IMR-90 (cell line): ENCODE data around the gene PRSS12. TPM values are rescaled to one million over a fixed set of nuclear protein-coding genes. Genes with fewer than 3 reads are reported as not detected.

Experiments used
- ATAC-seq: fragments of 200-7000 bp; cut with Tn5 transposase; 2 replicates; pipeline ENCODE4 v1.9.1; 2020; ENCODE audit warnings: low read depth, mild to moderate bottlenecking, moderate library complexity
- BruUV-seq: library from RNA; stranded (reverse); fragments of 400-500 nt; replicated peaks from 2 replicates; lab custom pipeline; 2021; lab: Mats Ljungman, UMichigan
- CTCF ChIA-PET: fragments of 300-600 bp; formaldehyde crosslinking; extraction: SDS; loops from one replicate; lab custom pipeline; 2021; ENCODE audit warnings: antibody characterized with exemption; lab: Yijun Ruan, JAX
- POLR2A ChIA-PET: fragments of 300-600 bp; sonication (Branson Sonifier 250); formaldehyde crosslinking; loops from one replicate; lab custom pipeline; 2022; ENCODE audit warnings: antibody characterized with exemption; ENCODE audit not compliant: unreplicated experiment; lab: Charles Lee
- DNase-seq: peaks from one replicate; pipeline ENCODE4 v3.0.0; 2013
- H2AFZ ChIP-seq: replicated peaks from 2 replicates; pipeline ENCODE3; 2013; ENCODE audit warnings: low read length, mild to moderate bottlenecking; ENCODE audit not compliant: poor library complexity
- H2AK5ac ChIP-seq: 2 replicates; pipeline ENCODE4 v1.6.1; 2013; ENCODE audit warnings: low read depth, low read length, inconsistent platforms
- H2AK9ac ChIP-seq: replicated peaks from 2 replicates; pipeline ENCODE3; 2013; ENCODE audit warnings: mild to moderate bottlenecking, low read depth, low read length, moderate library complexity; ENCODE audit not compliant: poor library complexity
- H2BK120ac ChIP-seq: 2 replicates; pipeline ENCODE4 v1.6.1; 2013; ENCODE audit warnings: low read depth, low read length, inconsistent platforms
- H2BK15ac ChIP-seq: 3 replicates; pipeline ENCODE4 v1.6.1; 2013; ENCODE audit warnings: low read depth, low read length, inconsistent platforms
- H2BK20ac ChIP-seq: 2 replicates; pipeline ENCODE4 v1.6.1; 2013; ENCODE audit warnings: low read depth, mild to moderate bottlenecking, inconsistent platforms, low read length, moderate library complexity
- H2BK5ac ChIP-seq: 2 replicates; pipeline ENCODE4 v1.6.1; 2013; ENCODE audit warnings: mild to moderate bottlenecking, low read depth, low read length, inconsistent platforms; ENCODE audit not compliant: poor library complexity, severe bottlenecking
- H3K14ac ChIP-seq: replicated peaks from 2 replicates; pipeline ENCODE4 v1.6.1; 2013; ENCODE audit warnings: low read depth, low read length, inconsistent platforms
- H3K18ac ChIP-seq: 2 replicates; pipeline ENCODE4 v1.6.1; 2013; ENCODE audit warnings: low read depth, low read length, control low read depth
- H3K23ac ChIP-seq: 2 replicates; pipeline ENCODE4 v1.6.1; 2013; ENCODE audit warnings: low read depth, low read length, inconsistent platforms
- H3K27ac ChIP-seq: 2 replicates; pipeline ENCODE4 v1.5.1; 2013; ENCODE audit warnings: mild to moderate bottlenecking, control low read depth, low read length; ENCODE audit not compliant: insufficient read depth
- H3K27me3 ChIP-seq: 2 replicates; pipeline ENCODE4 v1.6.1; 2013; ENCODE audit warnings: low read length; ENCODE audit not compliant: control insufficient read depth, insufficient read depth
- H3K36me3 ChIP-seq: 2 replicates; pipeline ENCODE4 v1.6.1; 2013; ENCODE audit warnings: low read length, mixed read lengths; ENCODE audit not compliant: control insufficient read depth, insufficient read depth
- H3K4ac ChIP-seq: 2 replicates; pipeline ENCODE4 v1.6.1; 2013; ENCODE audit warnings: low read depth, low read length, inconsistent platforms
- H3K4me1 ChIP-seq: 2 replicates; pipeline ENCODE4 v1.6.1; 2013; ENCODE audit warnings: low read length, mixed read lengths; ENCODE audit not compliant: control insufficient read depth, insufficient read depth
- H3K4me2 ChIP-seq: 2 replicates; pipeline ENCODE4 v1.6.1; 2013; ENCODE audit warnings: low read depth, mild to moderate bottlenecking, control low read depth, low read length, moderate library complexity
- H3K4me3 ChIP-seq: 2 replicates; pipeline ENCODE4 v1.5.1; 2013; ENCODE audit warnings: low read depth, mild to moderate bottlenecking, control low read depth, low read length, moderate library complexity; ENCODE audit not compliant: insufficient read depth
- H3K56ac ChIP-seq: 2 replicates; pipeline ENCODE4 v1.6.1; 2013; ENCODE audit warnings: low read length, inconsistent platforms; ENCODE audit not compliant: insufficient read depth; ENCODE audit errors: extremely low read depth
- H3K79me1 ChIP-seq, 2 experiments: 2 replicates each; pipeline ENCODE4 v1.6.1; 2013; ENCODE audit warnings: low read length in 2 of 2, inconsistent platforms in 1 of 2, low read depth in 1 of 2
- H3K9ac ChIP-seq: 2 replicates; pipeline ENCODE4 v1.6.1; 2013; ENCODE audit warnings: low read depth, low read length, control low read depth
- H3K9me1 ChIP-seq: 2 replicates; pipeline ENCODE4 v1.6.1; 2013; ENCODE audit warnings: low read length, inconsistent platforms; ENCODE audit not compliant: insufficient read depth
- H3K9me3 ChIP-seq: 2 replicates; pipeline ENCODE4 v1.6.1; 2013; ENCODE audit warnings: low read length; ENCODE audit not compliant: control insufficient read depth, insufficient read depth
- H4K20me1 ChIP-seq: 2 replicates; pipeline ENCODE4 v1.6.1; 2013; ENCODE audit warnings: low read length, inconsistent platforms; ENCODE audit not compliant: insufficient read depth
- H4K5ac ChIP-seq: 2 replicates; pipeline ENCODE4 v1.6.1; 2013; ENCODE audit warnings: mild to moderate bottlenecking, low read depth, low read length, control low read depth
- H4K8ac ChIP-seq, 2 experiments: 2 replicates each; pipeline ENCODE4 v1.6.1; 2013; ENCODE audit warnings: low read depth in 2 of 2, low read length in 2 of 2, control low read depth in 1 of 2, inconsistent platforms in 1 of 2
- H4K91ac ChIP-seq: 2 replicates; pipeline ENCODE4 v1.6.1; 2013; ENCODE audit warnings: low read depth, low read length, inconsistent platforms; ENCODE audit not compliant: insufficient read depth
- BHLHE40 ChIP-seq: fragments of 150-350 bp; IDR thresholded peaks from 2 replicates; pipeline ENCODE4 v1.6.1; 2016; ENCODE audit warnings: mild to moderate bottlenecking, low read depth, low read length
- CEBPB ChIP-seq: IDR thresholded peaks from 2 replicates; pipeline ENCODE4 v1.6.1; 2012; ENCODE audit warnings: low read depth, low read length, improper control_type of control experiment
- CHD1 ChIP-seq: IDR thresholded peaks from 2 replicates; pipeline ENCODE4 v1.6.1; 2012; ENCODE audit warnings: low read depth, low read length, improper control_type of control experiment
- CTCF ChIP-seq: conservative IDR thresholded peaks from 2 replicates; pipeline ENCODE4 v1.5.1; 2012; ENCODE audit warnings: mild to moderate bottlenecking, low read depth, low read length, improper control_type of control experiment
- ELK1 ChIP-seq: fragments of 150-350 bp; IDR thresholded peaks from 2 replicates; pipeline ENCODE4 v1.6.1; 2016; ENCODE audit warnings: low read depth, mild to moderate bottlenecking, low read length, moderate library complexity, borderline replicate concordance
- FOS ChIP-seq: fragments of 150-350 bp; IDR thresholded peaks from 2 replicates; pipeline ENCODE4 v1.6.1; 2016; ENCODE audit warnings: low read depth, low read length
- MXI1 ChIP-seq: IDR thresholded peaks from 2 replicates; pipeline ENCODE4 v1.6.1; 2012; ENCODE audit warnings: low read depth, mild to moderate bottlenecking, low read length, moderate library complexity, borderline replicate concordance
- NFE2L2 ChIP-seq: fragments of 150-350 bp; IDR thresholded peaks from 2 replicates; pipeline ENCODE4 v1.6.1; 2016; ENCODE audit warnings: low read depth, mild to moderate bottlenecking, low read length
- POLR2A ChIP-seq: IDR thresholded peaks from 2 replicates; pipeline ENCODE4 v1.6.1; 2012; ENCODE audit warnings: mild to moderate bottlenecking, low read depth, low read length
- RAD21 ChIP-seq: IDR thresholded peaks from 2 replicates; pipeline ENCODE4 v1.6.1; 2012; ENCODE audit warnings: low read length, improper control_type of control experiment
- RFX5 ChIP-seq: IDR thresholded peaks from 2 replicates; pipeline ENCODE4 v1.8.0; 2012; ENCODE audit warnings: low read depth, mild to moderate bottlenecking, low read length, moderate library complexity
- SMC3 ChIP-seq: fragments of 150-350 bp; IDR thresholded peaks from 2 replicates; pipeline ENCODE4 v1.6.1; 2016; ENCODE audit warnings: low read depth, mild to moderate bottlenecking, antibody characterized with exemption, low read length, moderate library complexity
- USF2 ChIP-seq: fragments of 150-350 bp; IDR thresholded peaks from 2 replicates; pipeline ENCODE4 v1.6.1; 2017; ENCODE audit warnings: mild to moderate bottlenecking, antibody characterized with exemption, low read length, low read depth
- WGBS, 2 experiments: methylation state at CpG; one replicate each; pipeline versions ENCODE4 v1.1.5 to v1.1.7; 2013; ENCODE audit warnings: missing lambda C conversion rate in 2 of 2; ENCODE audit not compliant: insufficient read length in 1 of 2; ENCODE audit errors: extremely low coverage in 2 of 2; 5-methylcytosine and 5-hydroxymethylcytosine counted together
- dilution Hi-C: fragments of 300-500 bp; cut with HindIII; formaldehyde crosslinking; loops from one replicate; pipeline ENCODE4 v1.14.3; 2018; ENCODE audit warnings: low sequenced_read_pairs; ENCODE audit not compliant: unreplicated experiment
- in situ Hi-C: fragments of 300-500 bp; cut with MboI; formaldehyde crosslinking; loops from 3 replicates; pipeline ENCODE4 v1.14.3; 2019; ENCODE audit warnings: low sequenced_read_pairs, inconsistent platforms, mixed read lengths
- intact Hi-C: fragments of 100-400 bp; cut with micrococcal nuclease; formaldehyde crosslinking; loops from 2 replicates; pipeline ENCODE4 v1.10.0; 2022
- polyA plus RNA-seq, 3 experiments: library from polyadenylated mRNA; depleted of rRNA; stranded (reverse); fragments of >200 nt; gene quantifications; 2 replicates each; pipeline ENCODE4 v1.2.3, GENCODE V29; 2012; ENCODE audit warnings: low replicate concordance in 1 of 3
- total RNA-seq: library from RNA; depleted of rRNA; stranded (reverse); fragments of >200 nt; gene quantifications from 2 replicates; pipeline ENCODE4 v1.2.3, GENCODE V29; 2012

PRSS12 gene
- total and polyA plus RNA-seq, 2 of the 4 experiments (the other 2 are of a cell fraction): 51.1 to 71.5 TPM

GRCh38 chr4:118400356-118400755 is 47.6 kb upstream of the PRSS12 start:
- H3K14ac ChIP-seq: peak overlapping the region; percentile 73; the same call in 1 of the 2 replicates
- H2BK15ac ChIP-seq: no peak overlapping the region; the same call in 2 of the 3 replicates
- CTCF ChIA-PET: interaction anchor here (0.7 kb wide), 1 partner anchor 89 kb away, joined by 3 read pairs; no protein-coding TSS in a partner anchor
- WGBS, 2 experiments: 53% methylated on average over 3 of the region's 3 CpGs; no CpG with 5 or more reads in 1 of the 2 experiments
- H3K4me1 ChIP-seq: peaks cover 16% of the 10 kb centered on the region
- H3K27me3 ChIP-seq: no peaks in the 10 kb centered on the region
- peak overlapping the region; percentile 79; the same call in 1 of the 2 replicates for H2AK5ac ChIP-seq
- BruUV-seq: no TSS peak
- DNase-seq: peak; percentile 68
- TF ChIP-seq NFE2L2 (no peak), SMC3 (no peak), FOS (no peak), POLR2A (no peak), BHLHE40 (no peak), MXI1 (no peak), RAD21 (no peak), CEBPB (no peak), CHD1 (no peak), ELK1 (no peak), CTCF (no peak), RFX5 (no peak), USF2 (no peak)
- H4K20me1 ChIP-seq: no peaks in the 10 kb centered on the region
- peak overlapping the region; percentile 57; the same call in 1 of the 2 replicates for H3K4ac ChIP-seq
- peak overlapping the region; percentile 92 for H2BK5ac ChIP-seq
- H4K8ac ChIP-seq: peak overlapping the region in 1 of 2 experiments; percentile 65; a peak in 2 of 4 replicates
- H3K56ac ChIP-seq: no peak overlapping the region
- no peak overlapping the region for H3K4me2 ChIP-seq
- H3K36me3 ChIP-seq: no peaks in the 10 kb centered on the region
- no peaks in the 10 kb centered on the region for H3K9me3 ChIP-seq
- H3K79me1 ChIP-seq: no peaks in the 10 kb centered on the region
- in situ Hi-C loops: no loop called here
- peak overlapping the region; percentile 86 for H2AFZ ChIP-seq
- 0 out of 2 replicates have a peak overlapping the region, but pooled peaks have one; percentile 38 for H3K9ac ChIP-seq
- peak overlapping the region; percentile 39 for H4K5ac ChIP-seq
- peak overlapping the region; percentile 50; the same call in 1 of the 2 replicates for H4K91ac ChIP-seq
- intact Hi-C loops: no loop called here
- POLR2A ChIA-PET: no interaction called here
- H2AK9ac ChIP-seq: no peak overlapping the region
- dilution Hi-C loops: no loop called here
- H2BK20ac ChIP-seq: peak overlapping the region; percentile 81; the same call in 1 of the 2 replicates
- no peaks in the 10 kb centered on the region for H3K9me1 ChIP-seq
- ATAC-seq: peak; percentile 82
- peak overlapping the region; percentile 71; the same call in 1 of the 2 replicates for H2BK120ac ChIP-seq
- peak overlapping the region; percentile 73; the same call in 1 of the 2 replicates for H3K18ac ChIP-seq
- peak overlapping the region; percentile 34; the same call in 1 of the 2 replicates for H3K27ac ChIP-seq
- H3K23ac ChIP-seq: 0 out of 2 replicates have a peak overlapping the region, but pooled peaks have one; percentile 40
- no peak overlapping the region for H3K4me3 ChIP-seq
